Panc1 (cell line): Measurements from ENCODE around the gene ATRNL1. TPM values are rescaled to one million over a fixed set of nuclear protein-coding genes. Genes with fewer than 3 reads are reported as not detected.
A peak's percentile ranks its signal among the peaks of the same experiment; 100 is the strongest.

Experiments used
- ATAC-seq: fragments of 200-7000 bp; cut with Tn5 transposase; 2 replicates; pipeline ENCODE4 v1.9.1; 2020; ENCODE audit warnings: mild to moderate bottlenecking, moderate library complexity
- BruUV-seq: library from RNA; stranded (reverse); fragments of 400-500 nt; replicated peaks from 2 replicates; lab custom pipeline; 2021; lab: Mats Ljungman, UMichigan
- CTCF ChIA-PET: fragments of 300-600 bp; sonication (Branson Sonifier 250); formaldehyde crosslinking; loops from one replicate; lab custom pipeline; 2022; ENCODE audit warnings: antibody characterized with exemption; lab: Charles Lee
- POLR2A ChIA-PET: fragments of 300-600 bp; sonication (Branson Sonifier 250); formaldehyde crosslinking; loops from one replicate; lab custom pipeline; 2022; ENCODE audit warnings: antibody characterized with exemption; lab: Charles Lee
- DNase-seq: peaks from one replicate; pipeline ENCODE4 v3.0.0-alpha.2; 2010; ENCODE audit warnings: low read depth, low spot score
- H3K27ac ChIP-seq: 2 replicates; pipeline ENCODE4 v1.5.1; 2011; ENCODE audit warnings: mild to moderate bottlenecking, low read length, inconsistent platforms
- H3K27me3 ChIP-seq: fragments of 200-500 bp; sonication (Bioruptor generic); 2 replicates; pipeline ENCODE4 v1.6.0; 2014; ENCODE audit warnings: low read length, inconsistent platforms; ENCODE audit not compliant: control insufficient read depth, insufficient read depth
- H3K36me3 ChIP-seq: fragments of 200-500 bp; sonication (Bioruptor generic); 2 replicates; pipeline ENCODE4 v1.5.1; 2014; ENCODE audit warnings: inconsistent platforms, mild to moderate bottlenecking, low read length, moderate library complexity; ENCODE audit not compliant: control insufficient read depth, insufficient read depth
- H3K4me1 ChIP-seq: 2 replicates; pipeline ENCODE4 v1.5.1; 2011; ENCODE audit warnings: inconsistent platforms, mild to moderate bottlenecking, low read length, moderate library complexity; ENCODE audit not compliant: control insufficient read depth, insufficient read depth
- H3K4me3 ChIP-seq, 2 experiments: 2 replicates each; pipeline ENCODE4 v1.5.1; 2011 to 2012; ENCODE audit warnings: low read depth in 2 of 2, low read length in 2 of 2, mild to moderate bottlenecking in 2 of 2, inconsistent platforms in 1 of 2, moderate library complexity in 1 of 2
- H3K9me3 ChIP-seq: fragments of 200-500 bp; sonication (Bioruptor generic); 2 replicates; pipeline ENCODE4 v1.5.1; 2014; ENCODE audit warnings: low read depth, mild to moderate bottlenecking, inconsistent platforms, low read length, moderate library complexity; ENCODE audit not compliant: control insufficient read depth, insufficient read depth
- CTCF ChIP-seq: fragments of 450-650 bp; IDR thresholded peaks from 2 replicates; pipeline ENCODE4 v1.5.1; 2017; ENCODE audit warnings: mild to moderate bottlenecking
- POLR2AphosphoS5 ChIP-seq: IDR thresholded peaks from 2 replicates; pipeline ENCODE4 v1.6.1; 2012; ENCODE audit warnings: mild to moderate bottlenecking, low read depth, low read length, moderate library complexity
- REST ChIP-seq, 2 experiments: IDR thresholded peaks; 2 replicates each; pipeline ENCODE4 v1.6.1; 2011 to 2012; ENCODE audit warnings: low read depth in 2 of 2, control low read depth in 1 of 2, low read length in 1 of 2, mild to moderate bottlenecking in 1 of 2, moderate library complexity in 1 of 2; ENCODE audit not compliant: insufficient read depth in 1 of 2
- SIN3A ChIP-seq: IDR thresholded peaks from 2 replicates; pipeline ENCODE4 v1.6.1; 2012; ENCODE audit warnings: low read depth, mild to moderate bottlenecking, low read length, moderate library complexity, borderline replicate concordance; ENCODE audit not compliant: insufficient read depth
- TCF7L2 ChIP-seq: IDR thresholded peaks from 2 replicates; pipeline ENCODE4 v1.6.1; 2011; ENCODE audit warnings: mild to moderate bottlenecking, low read depth, low read length, inconsistent platforms
- in situ Hi-C: cut with HindIII; loops from 2 replicates; pipeline ENCODE4 v1.10.0; 2016; ENCODE audit warnings: low sequenced_read_pairs, low pct_unique_long_range_greater_than_20kb
- intact Hi-C: fragments of 100-400 bp; cut with micrococcal nuclease; formaldehyde crosslinking; loops from one replicate; pipeline ENCODE4 v1.10.0; 2022; ENCODE audit not compliant: unreplicated experiment
- total RNA-seq: library from RNA; stranded (reverse); gene quantifications from one replicate; pipeline ENCODE4 v1.2.1, GENCODE V29; 2021; ENCODE audit not compliant: unreplicated experiment

ATRNL1 gene
- total RNA-seq, 1 experiment from 2014 or later: 17.1 TPM

- ATAC-seq: peak; percentile 80
- TF ChIP-seq SIN3A (no peak), CTCF (peak; percentile 87)
- peaks cover 26% of the 10 kb centered on the region for H3K27me3 ChIP-seq
- POLR2A ChIA-PET: no interaction called here
- BruUV-seq: no TSS peak
- H3K4me3 ChIP-seq: peak overlapping the region; percentile 65 to 72
- peaks cover 10% of the 10 kb centered on the region; the same call in 1 of the 2 replicates for H3K4me1 ChIP-seq
- DNase-seq: no peak
- in situ Hi-C loops: no loop called here
- H3K9me3 ChIP-seq: no peaks in the 10 kb centered on the region
- no peaks in the 10 kb centered on the region for H3K36me3 ChIP-seq
- H3K27ac ChIP-seq: no peak overlapping the region
- CTCF ChIA-PET: interaction anchor here (0.6 kb wide), 2 partner anchors 19 to 127 kb away, joined by 5 to 6 read pairs; no protein-coding TSS in a partner anchor
- intact Hi-C loops: no loop called here
Measured at GRCh38 chr10:115093776-115094408, 727 bp downstream of the ATRNL1 start.

GRCh38 chr10:115094416-115095140 is 1.4 kb downstream of the ATRNL1 start:
- no peaks in the 10 kb centered on the region for H3K36me3 ChIP-seq
- H3K27me3 ChIP-seq: peaks cover 26% of the 10 kb centered on the region
- POLR2A ChIA-PET: interaction anchor here (0.5 to 0.6 kb wide), 2 partner anchors 37 to 166 kb away, joined by 3 to 19 read pairs; no protein-coding TSS in a partner anchor
- ATAC-seq (no peak), DNase-seq (no peak)
- peaks cover 10% of the 10 kb centered on the region; the same call in 1 of the 2 replicates for H3K4me1 ChIP-seq
- TF ChIP-seq REST (IDR thresholded peaks at IDR 0.05; ENCODE audit: insufficient read depth in 1 of 2, low read depth in 2 of 2, low read length in 1 of 2): no peak
- TF ChIP-seq CTCF: no peak
- TF ChIP-seq SIN3A: no peak
- no peak for TF ChIP-seq TCF7L2
- TF ChIP-seq POLR2AphosphoS5: no peak
- H3K4me3 ChIP-seq: peak overlapping the region; percentile 65 to 72
- H3K9me3 ChIP-seq: no peaks in the 10 kb centered on the region
- in situ Hi-C loops: no loop called here
- peak overlapping the region; percentile 74 for H3K27ac ChIP-seq
- CTCF ChIA-PET: interaction anchor here (0.6 kb wide), 1 partner anchor 128 kb away, joined by 6 read pairs; no protein-coding TSS in a partner anchor
- no TSS peak for BruUV-seq
- intact Hi-C loops: no loop called here
